HepG2 (cell line): ENCODE results near the gene DEUP1. TPM values are rescaled to one million over a fixed set of nuclear protein-coding genes. Genes with fewer than 3 reads are reported as not detected.

ENCODE experiments used
- ATAC-seq: fragments of 200-7000 bp; cut with Tn5 transposase; 3 replicates; pipeline ENCODE4 v1.9.1; 2020; ENCODE audit warnings: mild to moderate bottlenecking, moderate library complexity
- BruUV-seq: library from RNA; stranded (reverse); fragments of 400-500 nt; replicated peaks from 2 replicates; lab custom pipeline; 2021; lab: Mats Ljungman, UMichigan
- CTCF ChIA-PET: fragments of 300-600 bp; formaldehyde crosslinking; extraction: SDS; loops from one replicate; lab custom pipeline; 2021; ENCODE audit warnings: low total read pairs, inconsistent platforms, low intra/inter-chr PET ratio; lab: Yijun Ruan, JAX
- POLR2A ChIA-PET: fragments of 350-600 bp; sonication (Branson Sonifier 250); formaldehyde crosslinking; loops from one replicate; lab custom pipeline; 2020; ENCODE audit warnings: antibody characterized with exemption, inconsistent platforms; lab: Yijun Ruan, JAX
- DNase-seq: peaks from one replicate; pipeline ENCODE4 v3.0.0-alpha.2; 2015; ENCODE audit warnings: low spot score
- FAIRE-seq: peaks from 3 replicates; lab custom pipeline; 2011; peaks lifted over from hg19 to GRCh38; lab: Jason Lieb, UNC
- H2AFZ ChIP-seq: one replicate; pipeline ENCODE4 v1.6.1; 2011; ENCODE audit warnings: low read length, inconsistent platforms
- H3K27ac ChIP-seq: fragments of 300-600 bp; 3 replicates; pipeline ENCODE4 v1.8.0; 2011; ENCODE audit warnings: mixed run types, mild to moderate bottlenecking, mixed read lengths, low read length, inconsistent platforms; ENCODE audit not compliant: insufficient read depth; ENCODE audit errors: extremely low read length
- H3K27me3 ChIP-seq, 2 experiments: fragments of 200-600 bp in 1 of 2; 2 replicates in 1 of 2; 3 replicates in 1 of 2; pipeline versions ENCODE4 v1.6.0 to v1.8.0; 2011; ENCODE audit warnings: low read length in 2 of 2, mild to moderate bottlenecking in 2 of 2, moderate library complexity in 2 of 2, inconsistent platforms in 1 of 2; ENCODE audit not compliant: insufficient read depth in 2 of 2, control insufficient read depth in 1 of 2
- H3K36me3 ChIP-seq, 2 experiments: fragments of 200-600 bp in 1 of 2; replicated peaks in 1 of 2; 2 replicates in 1 of 2; 3 replicates in 1 of 2; pipeline versions ENCODE4 v1.5.1 to v1.8.0; 2011; ENCODE audit warnings: low read length in 2 of 2, inconsistent platforms in 1 of 2; ENCODE audit not compliant: insufficient read depth in 2 of 2, control insufficient read depth in 1 of 2
- H3K4me1 ChIP-seq: 2 replicates; pipeline ENCODE4 v1.5.1; 2012; ENCODE audit warnings: low read length, inconsistent platforms; ENCODE audit not compliant: insufficient read depth
- H3K4me2 ChIP-seq: 2 replicates; pipeline ENCODE4 v1.6.0; 2011; ENCODE audit warnings: low read depth, low read length, inconsistent platforms
- H3K4me3 ChIP-seq, 3 experiments: fragments of 200-600 bp in 1 of 3; sonication (generic), shearing (Covaris generic) in 1 of 3; replicated peaks in 1 of 3; 2 replicates each; pipeline ENCODE4 v1.5.1; 2011 to 2016; ENCODE audit warnings: low read length in 3 of 3, inconsistent platforms in 2 of 3, low read depth in 2 of 3, mild to moderate bottlenecking in 2 of 3, control low read depth in 1 of 3, mixed read lengths in 1 of 3; ENCODE audit not compliant: insufficient read depth in 1 of 3
- H3K79me2 ChIP-seq: one replicate; pipeline ENCODE4 v1.6.1; 2011; ENCODE audit warnings: low read length, inconsistent platforms; ENCODE audit not compliant: insufficient read depth
- H3K9ac ChIP-seq: 2 replicates; pipeline ENCODE4 v1.6.0; 2011; ENCODE audit warnings: mild to moderate bottlenecking, low read depth, low read length, inconsistent platforms; ENCODE audit not compliant: insufficient read depth
- H3K9me3 ChIP-seq: 2 replicates; pipeline ENCODE4 v1.5.1; 2012; ENCODE audit warnings: mild to moderate bottlenecking, low read length
- H4K20me1 ChIP-seq: 2 replicates; pipeline ENCODE4 v1.6.0; 2011; ENCODE audit warnings: inconsistent platforms, mild to moderate bottlenecking, low read length, moderate library complexity; ENCODE audit not compliant: insufficient read depth
- BRCA1 ChIP-seq: sonication (generic); formaldehyde crosslinking; IDR thresholded peaks from 2 replicates; pipeline ENCODE4 v1.4.0; 2020; ENCODE audit warnings: missing genetic modification reagents
- DMAP1 ChIP-seq: IDR thresholded peaks from 2 replicates; pipeline ENCODE4 v1.6.1; 2016
- FIP1L1 ChIP-seq: fragments of 200-400 bp; formaldehyde crosslinking; IDR thresholded peaks from 2 replicates; pipeline ENCODE4 v1.6.1; 2018; ENCODE audit warnings: low read depth, mild to moderate bottlenecking, low read length, moderate library complexity, borderline replicate concordance; ENCODE audit not compliant: insufficient read depth
- HDAC2 ChIP-seq: sonication (generic); formaldehyde crosslinking; IDR thresholded peaks from 2 replicates; pipeline ENCODE4 v1.4.0; 2020; ENCODE audit warnings: missing genetic modification reagents
- MXD4 ChIP-seq: IDR thresholded peaks from 2 replicates; pipeline ENCODE4 v1.6.1; 2016; ENCODE audit warnings: mild to moderate bottlenecking, missing biosample characterization, missing genetic modification reagents
- MYNN ChIP-seq: sonication (generic); formaldehyde crosslinking; IDR thresholded peaks from 2 replicates; pipeline ENCODE4 v1.4.0; 2020; ENCODE audit warnings: mild to moderate bottlenecking, low read depth, missing genetic modification reagents
- TMF1 ChIP-seq: sonication (generic); formaldehyde crosslinking; IDR thresholded peaks from 2 replicates; pipeline ENCODE4 v1.8.1; 2022; ENCODE audit warnings: low read depth, missing genetic modification reagents
- ZBTB7B ChIP-seq: sonication (generic); formaldehyde crosslinking; IDR thresholded peaks from 2 replicates; pipeline ENCODE4 v1.4.0; 2020; ENCODE audit warnings: missing genetic modification reagents
- ZMYM2 ChIP-seq: sonication (generic); formaldehyde crosslinking; IDR thresholded peaks from 2 replicates; pipeline ENCODE4 v1.8.0; 2022; ENCODE audit warnings: mild to moderate bottlenecking, missing genetic modification reagents
- ZNF205 ChIP-seq: IDR thresholded peaks from 2 replicates; pipeline ENCODE4 v1.6.1; 2018; ENCODE audit warnings: missing biosample characterization, missing genetic modification reagents
- WGBS: methylation state at CpG from one replicate; pipeline ENCODE4 v1.1.6; 2017; ENCODE audit warnings: low lambda C conversion rate; 5-methylcytosine and 5-hydroxymethylcytosine counted together
- in situ Hi-C: cut with HindIII; loops from 2 replicates; pipeline ENCODE4 v1.10.0; 2017; ENCODE audit warnings: low pct_unique_long_range_greater_than_20kb; ENCODE audit not compliant: extremely low pct_ligation_motif_present
- intact Hi-C: fragments of 100-400 bp; cut with micrococcal nuclease; formaldehyde crosslinking; loops from one replicate; pipeline ENCODE4 v1.10.0; 2022; ENCODE audit not compliant: unreplicated experiment
- polyA plus RNA-seq, 8 experiments: library from polyadenylated mRNA; depleted of rRNA in 3 of 8; stranded (reverse) in 7 of 8; unstranded in 1 of 8; fragments of >200 nt; fragmentation: Illumina TruSeq in 4 of 8; extraction: Trizol in 4 of 8; gene quantifications; 2 replicates each; pipeline versions ENCODE4 v1.2.1 to v1.2.3, GENCODE V29; 2011 to 2016; ENCODE audit warnings: low read depth in 4 of 8, missing spikeins in 1 of 8, mixed read lengths in 1 of 8; ENCODE audit not compliant: insufficient read depth in 1 of 8
- total RNA-seq, 5 experiments: library from RNA; depleted of rRNA; stranded (reverse); fragments of >200 nt; fragmentation: Illumina TruSeq; extraction: Trizol; gene quantifications; 2 replicates each; pipeline ENCODE4 v1.2.3, GENCODE V29; 2016; ENCODE audit warnings: low read depth in 1 of 5
- TF ChIP-seq, protein P1 (sequence below): sonication (generic); formaldehyde crosslinking; IDR thresholded peaks from 2 replicates; pipeline ENCODE4 v1.4.0; 2020; ENCODE audit warnings: missing genetic modification reagents, borderline replicate concordance
- TF ChIP-seq, protein P2 (sequence below): IDR thresholded peaks from 2 replicates; pipeline ENCODE4 v1.6.1; 2016; ENCODE audit warnings: missing biosample characterization, missing genetic modification reagents, low read depth
- TF ChIP-seq, protein P3 (sequence below): sonication (generic); formaldehyde crosslinking; IDR thresholded peaks from 2 replicates; pipeline ENCODE4 v1.5.1; 2020; ENCODE audit warnings: mild to moderate bottlenecking, missing genetic modification reagents

Gene DEUP1
- total and polyA plus RNA-seq, 2 of the 13 experiments (the other 11 are each of a cell fraction or from before 2014, with no cell fraction given): not detected

DNA sequence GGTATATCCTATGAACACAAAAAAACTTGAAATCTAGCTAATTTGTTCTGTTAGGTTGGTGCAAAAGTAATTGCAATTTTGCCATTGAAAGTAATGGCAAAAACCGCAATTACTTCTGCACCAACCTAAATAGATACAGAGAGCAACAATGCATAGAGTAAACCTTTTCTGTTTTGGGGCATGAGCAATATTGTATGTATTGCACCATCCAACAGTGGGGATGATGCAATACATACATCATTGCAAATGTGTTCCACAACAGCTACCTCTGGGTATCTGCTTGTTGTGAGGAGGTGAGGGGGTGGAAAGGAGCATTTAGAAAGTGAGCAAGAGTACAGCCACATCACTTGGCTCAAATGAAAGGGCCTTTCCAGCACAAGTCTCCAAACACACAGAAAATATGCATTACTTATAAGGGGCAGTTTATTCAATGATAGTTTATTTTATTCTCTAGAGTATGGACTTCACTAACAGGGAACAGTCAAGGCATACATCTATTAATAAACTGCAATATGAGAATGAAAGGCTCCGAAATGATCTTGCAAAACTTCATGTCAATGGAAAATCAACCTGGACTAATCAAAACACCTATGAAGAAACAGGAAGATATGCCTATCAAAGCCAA, 77.3 kb downstream of the DEUP1 start (continued):
- TF ChIP-seq, protein P1, sequence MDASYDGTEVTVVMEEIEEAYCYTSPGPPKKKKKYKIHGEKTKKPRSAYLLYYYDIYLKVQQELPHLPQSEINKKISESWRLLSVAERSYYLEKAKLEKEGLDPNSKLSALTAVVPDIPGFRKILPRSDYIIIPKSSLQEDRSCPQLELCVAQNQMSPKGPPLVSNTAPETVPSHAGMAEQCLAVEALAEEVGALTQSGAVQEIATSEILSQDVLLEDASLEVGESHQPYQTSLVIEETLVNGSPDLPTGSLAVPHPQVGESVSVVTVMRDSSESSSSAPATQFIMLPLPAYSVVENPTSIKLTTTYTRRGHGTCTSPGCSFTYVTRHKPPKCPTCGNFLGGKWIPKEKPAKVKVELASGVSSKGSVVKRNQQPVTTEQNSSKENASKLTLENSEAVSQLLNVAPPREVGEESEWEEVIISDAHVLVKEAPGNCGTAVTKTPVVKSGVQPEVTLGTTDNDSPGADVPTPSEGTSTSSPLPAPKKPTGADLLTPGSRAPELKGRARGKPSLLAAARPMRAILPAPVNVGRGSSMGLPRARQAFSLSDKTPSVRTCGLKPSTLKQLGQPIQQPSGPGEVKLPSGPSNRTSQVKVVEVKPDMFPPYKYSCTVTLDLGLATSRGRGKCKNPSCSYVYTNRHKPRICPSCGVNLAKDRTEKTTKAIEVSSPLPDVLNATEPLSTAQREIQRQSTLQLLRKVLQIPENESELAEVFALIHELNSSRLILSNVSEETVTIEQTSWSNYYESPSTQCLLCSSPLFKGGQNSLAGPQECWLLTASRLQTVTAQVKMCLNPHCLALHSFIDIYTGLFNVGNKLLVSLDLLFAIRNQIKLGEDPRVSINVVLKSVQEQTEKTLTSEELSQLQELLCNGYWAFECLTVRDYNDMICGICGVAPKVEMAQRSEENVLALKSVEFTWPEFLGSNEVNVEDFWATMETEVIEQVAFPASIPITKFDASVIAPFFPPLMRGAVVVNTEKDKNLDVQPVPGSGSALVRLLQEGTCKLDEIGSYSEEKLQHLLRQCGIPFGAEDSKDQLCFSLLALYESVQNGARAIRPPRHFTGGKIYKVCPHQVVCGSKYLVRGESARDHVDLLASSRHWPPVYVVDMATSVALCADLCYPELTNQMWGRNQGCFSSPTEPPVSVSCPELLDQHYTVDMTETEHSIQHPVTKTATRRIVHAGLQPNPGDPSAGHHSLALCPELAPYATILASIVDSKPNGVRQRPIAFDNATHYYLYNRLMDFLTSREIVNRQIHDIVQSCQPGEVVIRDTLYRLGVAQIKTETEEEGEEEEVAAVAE: no peak
- TF ChIP-seq DMAP1 (CRISPR knock-in tag): no peak

DNA sequence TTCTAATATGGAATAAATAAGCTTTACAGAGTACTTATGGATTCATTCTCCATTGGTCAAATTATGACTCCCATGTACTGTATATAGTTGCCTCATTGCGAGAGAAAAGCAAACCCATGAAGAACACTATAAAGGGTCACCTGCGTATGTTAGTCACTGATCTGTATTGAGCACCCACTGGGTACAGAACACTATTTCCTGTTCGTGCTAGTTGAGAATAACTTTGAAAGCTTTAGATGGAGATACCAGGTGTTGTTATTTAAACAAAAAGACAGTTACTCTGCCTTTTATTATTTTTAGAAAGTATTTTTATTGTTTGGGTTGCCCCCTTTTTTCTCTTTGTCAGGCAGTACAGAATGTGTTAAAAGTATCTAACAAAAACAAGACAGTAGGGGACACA, 79.9 kb downstream of the DEUP1 start:
- FAIRE-seq (no peak), ATAC-seq (no peak), DNase-seq (no peak)
- H3K27ac ChIP-seq: no peak overlapping the region
- no peak overlapping the region for H3K4me3 ChIP-seq
- H3K4me2 ChIP-seq: no peak overlapping the region
- H3K9ac ChIP-seq: no peak overlapping the region
- intact Hi-C loops: no loop called here
- CTCF ChIA-PET: no interaction called here
- H3K4me1 ChIP-seq: no peaks in the 10 kb centered on the region
- H3K27me3 ChIP-seq: no peaks in the 10 kb centered on the region; a peak in 1 of 5 replicates
- in situ Hi-C loops: no loop called here
- BruUV-seq: no TSS peak
- H4K20me1 ChIP-seq: no peaks in the 10 kb centered on the region
- no peak overlapping the region for H2AFZ ChIP-seq
- no peaks in the 10 kb centered on the region for H3K36me3 ChIP-seq
- no peaks in the 10 kb centered on the region for H3K79me2 ChIP-seq
- no peaks in the 10 kb centered on the region for H3K9me3 ChIP-seq
- POLR2A ChIA-PET: no interaction called here
- WGBS: 48% methylated on average over 3 of the region's 3 CpGs
- TF ChIP-seq MXD4 (CRISPR knock-in tag) (no peak), ZMYM2 (CRISPR knock-in tag) (no peak), TMF1 (CRISPR knock-in tag) (no peak), ZBTB7B (CRISPR knock-in tag) (no peak), ZNF205 (CRISPR knock-in tag) (no peak), FIP1L1 (no peak), BRCA1 (no peak), MYNN (CRISPR knock-in tag) (no peak), HDAC2 (CRISPR knock-in tag) (no peak)
- TF ChIP-seq, protein P2, sequence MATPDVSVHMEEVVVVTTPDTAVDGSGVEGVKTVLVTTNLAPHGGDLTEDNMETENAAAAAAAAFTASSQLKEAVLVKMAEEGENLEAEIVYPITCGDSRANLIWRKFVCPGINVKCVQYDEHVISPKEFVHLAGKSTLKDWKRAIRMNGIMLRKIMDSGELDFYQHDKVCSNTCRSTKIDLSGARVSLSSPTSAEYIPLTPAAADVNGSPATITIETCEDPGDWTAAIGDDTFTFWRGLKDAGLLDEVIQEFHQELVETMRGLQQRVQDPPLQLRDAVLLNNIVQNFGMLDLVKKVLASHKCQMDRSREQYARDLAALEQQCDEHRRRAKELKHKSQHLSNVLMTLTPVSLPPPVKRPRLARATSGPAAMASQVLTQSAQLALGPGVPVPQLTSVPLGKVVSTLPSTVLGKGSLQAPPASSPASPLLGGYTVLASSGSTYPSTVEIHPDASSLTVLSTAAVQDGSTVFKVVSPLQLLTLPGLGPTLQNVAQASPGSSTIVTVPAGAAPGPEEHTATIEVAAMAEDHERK (CRISPR knock-in tag): no peak
- TF ChIP-seq, protein P3, sequence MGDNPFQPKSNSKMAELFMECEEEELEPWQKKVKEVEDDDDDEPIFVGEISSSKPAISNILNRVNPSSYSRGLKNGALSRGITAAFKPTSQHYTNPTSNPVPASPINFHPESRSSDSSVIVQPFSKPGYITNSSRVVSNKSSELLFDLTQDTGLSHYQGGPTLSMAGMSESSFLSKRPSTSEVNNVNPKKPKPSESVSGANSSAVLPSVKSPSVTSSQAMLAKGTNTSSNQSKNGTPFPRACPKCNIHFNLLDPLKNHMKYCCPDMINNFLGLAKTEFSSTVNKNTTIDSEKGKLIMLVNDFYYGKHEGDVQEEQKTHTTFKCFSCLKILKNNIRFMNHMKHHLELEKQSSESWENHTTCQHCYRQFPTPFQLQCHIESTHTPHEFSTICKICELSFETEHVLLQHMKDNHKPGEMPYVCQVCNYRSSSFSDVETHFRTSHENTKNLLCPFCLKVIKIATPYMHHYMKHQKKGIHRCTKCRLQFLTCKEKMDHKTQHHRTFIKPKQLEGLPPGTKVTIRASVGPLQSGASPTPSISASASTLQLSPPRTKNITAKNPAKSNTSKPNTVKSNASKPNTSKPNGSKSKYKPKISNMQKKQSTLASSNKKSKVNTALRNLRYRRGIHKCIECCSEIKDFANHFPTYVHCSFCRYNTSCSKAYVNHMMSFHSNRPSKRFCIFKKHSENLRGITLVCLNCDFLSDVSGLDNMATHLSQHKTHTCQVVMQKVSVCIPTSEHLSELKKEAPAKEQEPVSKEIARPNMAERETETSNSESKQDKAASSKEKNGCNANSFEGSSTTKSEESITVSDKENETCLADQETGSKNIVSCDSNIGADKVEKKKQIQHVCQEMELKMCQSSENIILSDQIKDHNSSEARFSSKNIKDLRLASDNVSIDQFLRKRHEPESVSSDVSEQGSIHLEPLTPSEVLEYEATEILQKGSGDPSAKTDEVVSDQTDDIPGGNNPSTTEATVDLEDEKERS: no peak
